ENCODE results near the gene VAV3.
"Not testable (repeated sequence)": the region's sequence is repeated elsewhere in the genome, so short reads cannot be mapped to it uniquely, and the experiment has no call there.

Gene VAV3, protein sequence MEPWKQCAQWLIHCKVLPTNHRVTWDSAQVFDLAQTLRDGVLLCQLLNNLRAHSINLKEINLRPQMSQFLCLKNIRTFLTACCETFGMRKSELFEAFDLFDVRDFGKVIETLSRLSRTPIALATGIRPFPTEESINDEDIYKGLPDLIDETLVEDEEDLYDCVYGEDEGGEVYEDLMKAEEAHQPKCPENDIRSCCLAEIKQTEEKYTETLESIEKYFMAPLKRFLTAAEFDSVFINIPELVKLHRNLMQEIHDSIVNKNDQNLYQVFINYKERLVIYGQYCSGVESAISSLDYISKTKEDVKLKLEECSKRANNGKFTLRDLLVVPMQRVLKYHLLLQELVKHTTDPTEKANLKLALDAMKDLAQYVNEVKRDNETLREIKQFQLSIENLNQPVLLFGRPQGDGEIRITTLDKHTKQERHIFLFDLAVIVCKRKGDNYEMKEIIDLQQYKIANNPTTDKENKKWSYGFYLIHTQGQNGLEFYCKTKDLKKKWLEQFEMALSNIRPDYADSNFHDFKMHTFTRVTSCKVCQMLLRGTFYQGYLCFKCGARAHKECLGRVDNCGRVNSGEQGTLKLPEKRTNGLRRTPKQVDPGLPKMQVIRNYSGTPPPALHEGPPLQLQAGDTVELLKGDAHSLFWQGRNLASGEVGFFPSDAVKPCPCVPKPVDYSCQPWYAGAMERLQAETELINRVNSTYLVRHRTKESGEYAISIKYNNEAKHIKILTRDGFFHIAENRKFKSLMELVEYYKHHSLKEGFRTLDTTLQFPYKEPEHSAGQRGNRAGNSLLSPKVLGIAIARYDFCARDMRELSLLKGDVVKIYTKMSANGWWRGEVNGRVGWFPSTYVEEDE

DNA sequence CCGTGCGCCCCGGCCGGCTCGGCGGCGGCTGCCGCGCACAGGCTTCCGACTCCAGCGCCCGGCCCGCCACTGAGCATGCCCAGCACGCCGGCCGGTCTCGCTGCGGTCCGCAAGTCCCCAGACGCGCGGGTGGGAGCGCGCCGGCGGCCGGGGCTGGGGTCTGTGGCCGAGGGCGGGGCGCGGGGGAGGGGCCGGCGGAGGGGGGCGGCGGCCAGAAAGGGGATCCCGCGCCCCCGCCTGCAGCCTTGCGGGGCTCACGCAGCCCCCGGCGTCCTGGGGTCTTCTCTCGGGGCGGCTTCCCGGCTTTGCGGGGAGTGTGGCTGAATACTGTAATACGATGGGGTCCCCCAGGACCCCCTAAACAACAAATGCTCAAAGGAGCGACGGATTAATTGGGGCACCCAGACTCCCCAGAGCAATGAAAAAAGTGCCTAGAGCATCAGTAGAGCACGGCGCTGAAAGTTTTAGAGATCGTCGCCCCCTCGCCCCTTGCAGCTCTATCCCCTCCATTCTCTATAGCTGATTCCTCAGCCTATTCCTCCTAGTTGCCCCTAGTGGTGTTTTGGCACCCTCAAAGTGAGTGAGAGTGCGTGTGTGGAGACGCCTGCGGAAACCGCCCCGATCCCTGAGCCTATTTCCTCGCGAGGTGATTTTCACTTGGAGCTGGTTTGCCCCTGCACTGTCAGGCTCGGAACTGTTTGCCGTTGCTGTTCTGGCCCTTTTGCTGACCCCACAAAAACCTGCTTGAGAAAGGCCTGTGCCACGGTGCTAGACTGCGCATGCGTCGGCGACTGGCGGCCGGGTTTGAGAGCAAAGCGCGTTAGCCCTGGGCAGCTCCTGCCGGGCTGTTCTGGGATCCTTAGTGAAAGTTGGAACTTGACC, at the start of gene VAV3:
VAV3 (minus strand) TSS at position 71 of the 882 bp plus-strand sequence. CDS start 311 bp downstream, outside the sequence.
- DNase-seq: peak; percentile 65

DNA sequence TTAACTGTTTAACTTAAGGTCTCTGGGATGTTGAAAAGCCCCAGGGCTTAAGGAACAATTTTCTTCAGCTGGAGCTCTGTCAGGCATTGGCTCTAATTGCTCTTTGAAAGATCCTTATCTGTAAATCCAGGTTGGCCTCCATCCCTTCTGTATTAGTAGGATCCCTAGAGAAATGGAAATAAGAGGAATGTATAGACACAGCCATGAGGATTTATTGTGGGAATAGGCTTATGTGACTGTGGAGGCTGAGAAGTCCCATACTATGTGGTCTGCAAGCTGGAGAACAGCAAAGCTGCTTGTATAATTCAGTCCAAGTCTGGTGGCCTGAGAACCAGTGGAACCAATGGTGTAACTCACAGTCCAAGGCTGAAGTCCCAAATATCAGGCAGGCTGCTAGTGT, 47.6 kb upstream of the VAV3 start:
- no peak for DNase-seq

DNA sequence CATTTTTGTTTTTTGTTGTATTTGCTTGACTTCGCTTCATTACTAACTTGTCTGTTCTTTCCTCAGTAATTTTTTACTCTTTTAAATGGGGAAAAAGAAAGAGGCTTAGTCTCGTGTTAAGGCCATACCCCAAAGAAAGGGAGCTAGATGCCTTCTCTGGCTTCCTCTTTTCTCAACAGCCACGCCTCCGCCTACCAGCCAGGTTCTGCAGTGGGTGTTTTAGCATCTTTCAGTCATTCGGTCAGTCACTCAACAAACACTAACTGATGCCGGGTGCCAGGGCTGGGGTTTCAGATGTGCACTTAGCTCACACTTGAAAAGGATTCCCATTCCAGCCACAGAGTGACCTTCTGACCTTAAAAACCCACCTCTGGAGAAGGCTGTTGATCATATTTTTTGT, 46.3 kb upstream of the VAV3 start:
- DNase-seq: no peak

DNA sequence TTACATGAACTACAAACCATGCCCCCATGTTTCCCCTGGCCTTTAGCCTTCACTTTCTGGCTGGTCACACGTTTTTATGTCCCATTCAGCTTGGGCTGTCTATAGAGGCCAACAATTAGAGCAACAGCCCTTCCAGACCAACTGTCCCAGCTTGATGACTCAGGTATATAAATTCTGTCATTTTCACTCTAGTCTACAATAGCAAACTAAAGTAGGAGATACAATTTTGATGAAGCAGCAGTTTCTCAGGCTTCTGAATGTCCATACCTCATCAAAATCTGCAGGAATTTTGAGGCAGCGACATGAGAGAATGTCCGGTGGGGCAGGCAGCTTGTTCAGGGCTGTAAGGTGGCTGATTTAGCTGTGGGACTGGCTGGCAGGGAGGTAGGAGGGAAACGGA, 45.6 kb upstream of the VAV3 start:
- DNase-seq: no peak

DNA sequence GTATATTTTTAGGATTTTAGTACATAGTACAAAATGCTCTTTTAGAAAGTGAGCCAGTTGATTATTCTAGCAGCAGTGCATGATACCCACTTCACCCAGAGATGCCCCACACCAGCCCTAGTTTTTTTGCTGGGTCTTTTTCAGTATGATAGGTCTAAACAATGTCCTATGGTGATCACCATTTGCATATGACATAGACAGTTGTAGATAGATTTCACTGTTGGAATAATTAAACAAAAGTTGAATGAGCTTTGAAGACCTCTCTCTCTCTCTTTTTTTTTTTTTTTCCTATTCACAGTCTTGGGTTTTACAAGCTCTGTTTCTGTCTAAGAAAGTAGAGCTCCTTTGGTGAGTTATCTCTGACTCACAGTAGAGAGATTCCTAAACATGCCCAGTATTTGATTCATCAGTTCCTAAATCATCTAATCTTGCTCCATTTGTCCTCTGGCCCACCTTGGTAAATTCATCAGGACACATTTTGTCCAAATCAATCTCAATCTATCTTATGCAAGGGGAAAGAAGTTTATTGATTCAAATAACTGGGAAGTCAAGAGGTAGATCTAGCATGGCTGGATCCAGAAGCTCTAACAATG, 44.7 kb upstream of the VAV3 start:
- no peak for DNase-seq

DNA sequence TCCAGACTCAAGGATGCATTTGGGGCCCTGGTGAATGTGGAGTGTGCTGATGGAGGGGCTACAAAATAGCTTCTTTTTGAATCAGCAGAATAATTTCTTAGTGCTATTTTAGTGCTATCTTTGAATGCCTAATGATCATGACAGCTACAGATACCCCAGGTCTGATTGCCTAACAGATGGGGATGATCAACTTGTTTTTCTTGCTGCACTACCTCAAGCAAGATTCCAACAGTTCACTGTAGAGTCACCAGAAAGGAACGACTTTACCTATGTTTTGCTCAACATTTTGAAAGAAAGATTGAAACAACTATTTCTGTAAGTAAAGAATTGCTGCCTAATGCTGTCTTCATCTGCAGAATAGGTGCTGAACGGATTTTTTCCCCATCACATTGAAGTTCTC, 42.6 kb upstream of the VAV3 start:
- no peak for DNase-seq

DNA sequence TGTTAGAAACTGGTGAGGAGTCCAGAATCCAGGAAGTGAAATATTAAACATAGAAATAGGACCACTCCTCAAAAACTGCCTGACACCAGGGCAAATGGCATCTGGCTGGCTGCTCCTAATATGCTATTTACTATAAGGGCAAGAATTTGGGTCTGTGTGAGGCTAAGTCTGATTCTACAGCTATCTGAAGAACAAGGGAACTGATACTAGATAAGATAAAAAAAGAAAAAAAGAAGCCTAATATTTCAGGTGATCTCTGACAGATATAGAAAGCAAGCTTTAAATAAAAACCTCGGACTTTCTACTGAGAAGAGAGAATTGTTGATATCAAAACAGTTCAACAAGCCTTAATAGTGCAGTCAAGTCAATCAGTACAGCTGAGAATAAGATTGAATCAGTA, 42.1 kb upstream of the VAV3 start:
- no peak for DNase-seq

DNA sequence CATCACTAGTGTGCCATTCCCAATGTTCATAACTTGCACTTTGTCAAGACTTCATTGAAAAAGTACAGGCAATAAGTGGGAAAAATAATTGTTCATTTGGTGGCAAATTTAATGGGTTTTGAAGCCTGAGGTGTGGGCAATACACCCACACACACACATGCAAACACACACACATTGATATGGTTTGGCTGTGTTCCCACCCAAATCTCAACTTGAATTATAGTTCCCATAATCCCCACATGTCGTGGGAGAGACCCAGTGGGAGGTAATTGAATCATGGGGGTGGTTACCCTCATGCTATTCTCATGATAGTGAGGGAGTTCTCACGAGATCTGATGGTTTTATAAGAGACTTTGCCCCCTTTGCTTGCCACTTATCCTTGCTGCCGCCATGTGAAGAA, 39.9 kb upstream of the VAV3 start:
- not testable (repeated sequence) for DNase-seq

DNA sequence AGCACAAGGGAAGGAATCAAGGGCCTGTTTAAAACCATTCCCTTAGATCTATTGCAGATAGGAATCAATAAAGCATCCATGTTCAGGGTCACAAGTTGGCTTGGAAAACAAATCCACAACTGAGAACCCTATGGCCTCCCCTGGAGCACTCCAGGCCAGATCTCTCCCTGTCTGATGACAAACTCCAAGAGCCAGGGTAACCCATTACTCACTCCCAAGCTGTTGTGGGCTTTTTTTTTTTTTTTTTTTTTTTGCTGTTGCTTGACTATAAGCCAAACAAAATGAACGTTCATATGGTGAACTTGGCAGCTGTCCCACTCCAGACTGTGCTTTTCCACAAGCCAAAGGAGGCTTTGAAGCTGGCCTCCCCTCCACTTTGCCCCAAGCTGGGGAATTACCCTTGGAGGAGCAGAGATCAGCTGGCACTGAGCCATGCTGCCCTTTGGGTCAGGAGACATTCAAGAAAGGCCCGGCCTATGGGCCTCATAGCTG, 35.7 kb upstream of the VAV3 start:
- no peak for DNase-seq

DNA sequence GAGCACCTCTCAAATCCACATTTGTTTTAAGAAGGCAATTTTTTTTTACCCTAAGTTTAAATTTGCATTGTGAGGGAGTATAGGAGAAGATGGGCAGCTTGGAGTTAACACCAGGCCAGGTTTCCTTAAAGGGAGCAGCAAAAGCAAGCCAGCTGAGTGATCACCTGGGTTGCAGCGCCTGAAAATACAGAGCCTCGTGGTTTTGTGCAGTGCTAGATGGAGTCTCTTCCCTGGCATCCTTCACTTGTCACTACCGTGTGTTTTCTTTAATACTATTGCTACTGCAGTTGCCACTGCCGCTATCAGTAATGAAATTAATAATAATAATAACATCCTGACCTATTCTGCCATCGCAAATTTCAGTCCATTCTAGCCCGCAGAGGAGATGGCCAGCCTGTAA, 35.2 kb upstream of the VAV3 start:
- DNase-seq: no peak

DNA sequence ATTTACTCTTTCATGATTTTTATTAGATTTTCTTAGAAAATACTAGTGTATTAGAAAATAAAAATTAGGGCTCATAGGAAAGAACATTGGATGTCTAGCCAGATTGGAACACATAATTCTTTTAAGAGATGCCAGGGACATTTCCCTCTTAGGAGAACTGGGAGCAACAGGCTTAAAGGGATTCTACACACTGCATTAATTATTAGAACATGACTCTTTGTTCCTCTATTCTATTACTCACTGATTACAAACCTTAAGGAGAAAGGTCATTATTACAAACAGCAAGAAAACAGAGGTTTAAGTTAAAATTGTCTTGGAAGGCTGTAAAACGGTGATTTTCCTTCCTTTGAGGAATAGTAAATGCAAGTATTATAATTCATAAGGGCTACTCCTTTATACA, 32.9 kb upstream of the VAV3 start:
- no peak for DNase-seq

DNA sequence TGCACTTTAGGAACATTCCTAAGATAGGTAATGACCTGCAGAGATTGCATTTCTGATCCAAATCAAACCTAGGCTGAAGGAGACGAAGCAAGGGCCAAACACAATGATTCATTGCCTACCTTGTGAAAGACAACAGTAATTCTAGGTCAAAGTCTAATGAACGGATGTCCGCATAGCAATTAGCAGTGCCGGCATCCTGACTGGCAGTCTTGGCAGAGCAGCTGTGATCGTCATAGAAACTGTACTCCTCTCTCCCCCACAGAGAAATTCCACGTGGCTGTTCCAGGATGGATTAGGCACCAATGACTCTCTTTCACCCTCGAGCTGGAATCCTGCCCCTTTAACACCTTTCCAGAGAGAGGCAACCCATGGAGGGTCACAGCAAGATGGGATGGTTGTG, 28.9 kb upstream of the VAV3 start:
- DNase-seq: no peak

DNA sequence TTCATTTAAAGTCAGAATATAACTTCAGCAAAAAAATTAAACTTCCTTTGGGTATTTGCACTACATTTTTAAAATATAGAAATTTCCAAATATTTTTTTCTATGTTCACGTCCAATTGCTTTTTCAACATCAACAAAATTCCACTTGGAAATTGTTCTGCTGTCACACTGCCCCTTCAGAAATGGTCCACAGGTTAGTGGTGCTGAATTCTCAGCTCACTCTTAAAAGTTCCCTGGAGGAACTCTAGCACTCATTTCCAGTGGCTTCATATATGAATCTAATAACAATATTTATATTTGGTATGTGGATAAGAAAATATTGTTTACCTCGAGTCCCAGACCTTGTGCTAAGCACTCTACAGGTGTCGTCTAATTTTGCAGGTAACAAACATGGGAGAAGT, 27.4 kb upstream of the VAV3 start:
- no peak for DNase-seq

DNA sequence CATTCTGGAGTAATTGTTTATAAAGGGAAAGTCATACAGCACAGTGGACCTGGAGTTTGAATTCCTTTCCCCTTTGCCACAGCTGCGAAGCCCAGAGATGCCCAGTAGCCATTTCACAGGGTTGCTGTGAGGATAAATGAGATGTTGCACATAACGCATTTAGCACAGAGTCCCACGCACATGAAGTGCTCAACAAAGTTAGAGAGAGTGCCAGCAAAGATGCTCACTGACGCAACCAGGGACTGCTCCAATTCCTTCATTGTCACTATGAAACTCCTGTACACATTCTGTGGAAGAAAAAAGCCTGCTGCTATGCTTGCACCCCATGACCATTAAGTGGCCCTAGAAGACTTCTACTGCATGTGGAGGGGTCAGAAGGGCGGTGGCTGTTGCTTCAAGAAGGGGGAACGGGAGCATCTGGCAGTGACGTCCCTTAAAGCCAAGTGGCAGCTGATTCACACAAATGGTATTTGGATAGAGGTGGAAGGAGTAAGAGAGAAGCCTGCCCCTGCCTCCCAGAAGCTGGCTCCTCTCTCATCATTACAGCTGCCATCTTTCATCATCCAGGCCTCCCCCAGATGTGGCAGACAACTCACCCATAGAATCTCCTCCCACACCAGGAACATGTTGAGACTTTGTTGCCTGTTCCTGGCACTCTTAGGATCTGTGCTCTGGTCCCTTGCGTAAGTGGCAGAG, 26.5 kb upstream of the VAV3 start:
- DNase-seq: no peak

DNA sequence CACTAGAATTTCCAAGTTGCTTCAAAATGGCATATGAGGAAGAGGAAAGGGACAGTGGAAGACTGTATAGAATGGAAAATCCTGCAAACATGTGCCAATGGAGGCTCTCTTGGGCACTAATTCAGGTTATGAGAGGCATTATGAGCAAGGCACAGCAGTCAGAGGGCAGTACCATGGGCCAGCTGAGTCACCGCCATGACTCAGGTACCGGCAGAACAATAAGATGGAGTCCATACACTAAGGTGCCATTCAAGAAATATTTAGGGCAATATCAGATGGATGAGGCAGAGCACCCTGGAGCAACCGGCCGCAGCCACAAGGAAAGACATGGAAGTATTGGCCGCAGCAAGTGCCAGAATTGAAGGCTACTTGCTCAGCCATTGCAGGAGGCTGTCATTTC, 25.6 kb upstream of the VAV3 start:
- DNase-seq: no peak

DNA sequence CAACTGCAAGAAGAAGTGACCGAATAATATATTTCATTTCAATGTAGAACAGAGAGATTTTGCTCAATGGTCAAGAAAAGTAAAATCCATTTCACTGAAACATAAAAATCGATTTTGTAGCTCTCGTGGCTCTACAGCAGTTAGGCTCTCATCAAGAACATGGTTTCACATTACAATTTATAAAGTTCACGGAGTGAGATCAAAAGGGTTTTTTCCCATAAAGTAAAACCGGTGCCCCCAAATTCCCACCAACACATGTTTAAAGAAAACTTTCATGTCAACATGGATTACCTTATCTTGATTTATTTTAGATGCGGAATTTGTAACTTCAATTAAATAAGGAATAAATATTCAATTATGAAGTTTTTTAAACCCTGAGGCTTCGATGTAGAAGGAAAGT, 16.3 kb upstream of the VAV3 start:
- no peak for DNase-seq

DNA sequence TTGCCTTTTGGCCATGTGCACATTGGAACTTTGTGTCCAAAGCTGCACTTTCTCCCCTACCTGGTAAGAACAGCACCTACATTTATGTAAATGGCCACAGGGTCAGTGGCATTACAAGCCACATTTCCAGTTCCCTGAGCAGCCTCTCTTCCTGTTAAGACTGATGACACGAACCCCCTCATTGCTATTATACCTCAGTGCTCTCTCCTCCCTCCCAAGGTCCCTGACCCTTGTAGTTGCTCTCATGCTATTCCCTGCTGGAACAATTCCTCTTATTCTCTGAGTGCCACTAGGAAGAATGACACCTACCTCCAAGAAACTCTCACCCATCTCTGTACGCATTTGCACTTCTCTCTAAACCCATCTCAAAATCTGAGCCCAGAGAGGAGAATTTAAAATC, 14.9 kb upstream of the VAV3 start:
- no peak for DNase-seq

DNA sequence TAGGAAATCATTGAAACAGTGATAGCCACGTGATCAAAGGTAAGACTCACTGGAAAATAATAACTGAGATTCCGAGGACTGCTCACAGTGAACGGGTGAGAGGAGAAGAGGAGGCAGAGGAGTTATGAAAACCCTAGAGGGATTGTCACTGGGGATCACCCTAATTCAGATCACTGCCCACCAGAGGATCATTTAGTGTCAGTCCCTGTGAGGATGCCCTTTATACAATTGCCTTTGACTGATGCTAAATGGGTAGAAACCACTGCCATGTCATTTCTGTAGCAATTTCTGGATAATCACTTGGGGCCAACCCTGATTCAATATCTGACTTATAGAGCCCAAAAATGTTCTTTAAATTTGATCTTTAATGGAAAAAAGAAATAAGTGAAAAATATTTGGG, 14.1 kb upstream of the VAV3 start:
- DNase-seq: no peak

DNA sequence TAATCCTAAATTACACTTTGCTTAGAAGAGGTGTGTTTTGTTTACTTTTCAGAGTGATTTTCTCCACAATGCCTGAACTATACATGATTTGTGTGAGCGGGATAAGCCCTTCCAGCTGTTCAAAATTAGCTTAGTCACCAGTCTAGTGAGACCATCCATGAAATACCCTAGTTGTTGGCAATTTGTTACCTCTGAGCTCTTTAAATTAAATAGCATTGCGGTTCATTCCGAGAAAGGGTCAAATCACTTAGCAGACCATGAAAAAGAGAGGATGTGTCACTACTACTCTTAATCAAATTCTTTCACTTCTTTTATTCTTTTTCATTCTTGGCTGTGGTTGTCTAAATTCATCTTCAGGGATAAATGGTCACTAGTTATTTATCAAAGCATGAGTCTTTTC, 11.9 kb upstream of the VAV3 start:
- DNase-seq: no peak

DNA sequence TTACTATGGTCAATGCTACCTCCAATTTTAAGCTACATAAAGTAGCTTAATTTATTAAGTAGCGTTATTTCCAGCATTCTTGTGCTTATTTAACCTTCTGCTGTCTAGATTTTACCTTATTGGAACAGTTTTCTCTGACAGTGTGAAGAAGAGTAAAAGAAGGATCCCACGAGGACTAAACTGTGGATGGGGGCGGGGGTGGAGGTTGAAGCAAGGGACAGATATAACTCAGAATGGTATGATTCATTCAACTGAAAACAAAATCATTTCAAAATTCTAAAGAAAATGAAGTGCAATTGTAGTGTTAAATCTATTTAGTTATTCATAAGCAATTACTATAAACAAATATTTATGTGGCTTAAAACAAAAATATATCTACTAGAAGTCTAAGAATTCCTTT, 11.5 kb upstream of the VAV3 start:
- DNase-seq: no peak

DNA sequence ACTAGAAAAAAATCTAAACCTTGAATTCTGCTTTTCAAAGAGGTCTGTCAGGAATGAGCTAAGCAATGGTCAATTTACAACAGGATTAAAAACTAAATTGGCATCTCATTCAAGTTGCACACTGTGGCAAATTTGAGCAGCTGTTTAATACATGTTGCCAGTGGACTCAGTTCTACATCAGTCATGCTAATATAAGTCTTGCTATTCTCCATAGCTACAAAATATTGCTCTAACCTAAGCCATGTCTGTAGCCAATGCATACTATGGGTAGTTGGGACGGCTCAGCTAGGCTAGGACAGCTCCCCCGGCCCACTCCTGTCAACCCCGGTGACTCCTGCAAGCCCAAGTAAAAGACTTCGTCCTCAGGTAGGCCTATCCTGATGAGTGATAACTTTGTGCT, 10.9 kb upstream of the VAV3 start:
- DNase-seq: no peak

DNA sequence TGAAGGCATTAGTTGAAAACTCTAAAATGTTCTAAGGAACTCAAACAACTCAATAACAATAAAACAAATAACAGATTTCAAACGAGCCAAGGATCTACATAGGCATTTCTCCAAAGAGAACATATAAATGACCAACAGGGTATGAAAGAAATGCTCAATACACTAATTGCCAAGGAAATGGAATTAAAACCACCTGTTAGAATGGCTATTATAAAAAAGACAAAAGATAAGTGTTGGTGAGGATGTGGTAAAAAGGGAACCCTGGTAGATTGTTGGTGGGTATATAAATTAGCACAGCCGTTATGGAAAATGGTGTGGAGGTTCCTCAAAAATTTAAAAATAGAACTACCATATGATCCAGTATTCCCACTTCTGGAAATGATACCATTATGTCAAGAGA, 9.1 kb upstream of the VAV3 start:
- DNase-seq: no peak
